GM12865 (cell line): ENCODE measurements around the gene FAP.

Experiments used
- DNase-seq: peaks from one replicate; pipeline ENCODE4 v3.0.0; 2010; ENCODE audit warnings: low read depth
- H3K4me3 ChIP-seq: 2 replicates; pipeline ENCODE4 v1.5.1; 2011; ENCODE audit warnings: mild to moderate bottlenecking, low read depth, low read length, control low read depth
- CTCF ChIP-seq: IDR thresholded peaks from 2 replicates; pipeline ENCODE4 v1.5.1; 2011; ENCODE audit warnings: low read length, control low read depth, low read depth, inconsistent platforms; ENCODE audit not compliant: insufficient read depth; ENCODE audit errors: missing control alignments

The FAP gene

GRCh38 chr2:162215162-162215561 is 28.1 kb downstream of the FAP start:
- no peak for TF ChIP-seq CTCF
- no peak overlapping the region for H3K4me3 ChIP-seq
- DNase-seq: no peak

- TF ChIP-seq CTCF: no peak
- no peak overlapping the region for H3K4me3 ChIP-seq
- no peak for DNase-seq
Observed at GRCh38 chr2:162212366-162212765, 30.9 kb downstream of the FAP start.

- TF ChIP-seq CTCF: no peak
- H3K4me3 ChIP-seq: no peak overlapping the region
- no peak for DNase-seq
Observed at GRCh38 chr2:162211732-162212131, 31.5 kb downstream of the FAP start.

GRCh38 chr2:162210385-162210784 is 32.9 kb downstream of the FAP start:
- TF ChIP-seq CTCF: no peak
- no peak overlapping the region for H3K4me3 ChIP-seq
- DNase-seq: no peak

- no peak for TF ChIP-seq CTCF
- DNase-seq: no peak
- no peak overlapping the region for H3K4me3 ChIP-seq
Observed at GRCh38 chr2:162202203-162202602, 41.0 kb downstream of the FAP start.

GRCh38 chr2:162200636-162201035 is 42.6 kb downstream of the FAP start:
- DNase-seq: no peak
- H3K4me3 ChIP-seq: no peak overlapping the region
- TF ChIP-seq CTCF: no peak

GRCh38 chr2:162199913-162200312 is 43.3 kb downstream of the FAP start:
- no peak for TF ChIP-seq CTCF
- no peak for DNase-seq

More at GRCh38 chr2:162199913-162200312, 43.3 kb downstream of the FAP start:
- no peak overlapping the region for H3K4me3 ChIP-seq
